Mucosa of rectum (tissue), 2 donors: Measurements from ENCODE around the gene INTS11.
A peak's percentile ranks its signal among the peaks of the same experiment; 100 is the strongest.

Experiments
- H3K27ac ChIP-seq, 2 donors: one replicate each; pipeline ENCODE4 v1.7.0; 2013; ENCODE audit warnings: inconsistent platforms in 2 of 2, low read depth in 2 of 2, low read length in 2 of 2
- H3K27me3 ChIP-seq, 2 donors: one replicate each; pipeline ENCODE4 v1.7.0; 2013; ENCODE audit warnings: low read length in 2 of 2; ENCODE audit not compliant: control insufficient read depth in 2 of 2, insufficient read depth in 2 of 2
- H3K36me3 ChIP-seq, 2 donors: one replicate each; pipeline ENCODE4 v1.7.0; 2013; ENCODE audit warnings: low read length in 2 of 2; ENCODE audit not compliant: control insufficient read depth in 2 of 2, insufficient read depth in 2 of 2
- H3K4me1 ChIP-seq, 2 donors: one replicate each; pipeline ENCODE4 v1.7.0; 2013; ENCODE audit warnings: low read length in 2 of 2, mild to moderate bottlenecking in 1 of 2; ENCODE audit not compliant: control insufficient read depth in 2 of 2, insufficient read depth in 2 of 2
- H3K4me3 ChIP-seq, 2 donors: one replicate each; pipeline ENCODE4 v1.7.0; 2013; ENCODE audit warnings: low read length in 2 of 2
- H3K9ac ChIP-seq, 2 donors: one replicate each; pipeline ENCODE4 v1.7.0; 2013; ENCODE audit warnings: low read length in 2 of 2, low read depth in 1 of 2, mild to moderate bottlenecking in 1 of 2
- H3K9me3 ChIP-seq, 2 donors: one replicate each; pipeline ENCODE4 v1.7.0; 2013; ENCODE audit warnings: low read length in 2 of 2; ENCODE audit not compliant: control insufficient read depth in 2 of 2
- donor health status: healthy.
- donor health status: Normal muscosa, but diverticular disease.

INTS11 gene

GRCh38 chr1:1343811-1344421, 19.5 kb upstream of the INTS11 start:
- Histone ChIP-seq H3K27ac (peak overlapping the region in 1 of 2 donors; percentile 41), H3K4me1 (peaks cover 28 to 42% of the 10 kb centered on the region in 2 donors), H3K9ac (no peak overlapping the region), H3K9me3 (no peaks in the 10 kb centered on the region), H3K4me3 (no peak overlapping the region), H3K36me3 (peaks cover 12 to 15% of the 10 kb centered on the region in 2 donors), H3K27me3 (no peaks in the 10 kb centered on the region)

GRCh38 chr1:1342584-1343115, 18.2 kb upstream of the INTS11 start:
- Histone ChIP-seq H3K36me3 (peaks cover 16 to 21% of the 10 kb centered on the region in 2 donors), H3K4me1 (peaks cover 20 to 35% of the 10 kb centered on the region in 2 donors), H3K9ac (no peak overlapping the region), H3K9me3 (no peaks in the 10 kb centered on the region), H3K27ac (no peak overlapping the region), H3K27me3 (no peaks in the 10 kb centered on the region), H3K4me3 (no peak overlapping the region)

GRCh38 chr1:1342061-1342562, 17.7 kb upstream of the INTS11 start:
- H3K4me3 ChIP-seq, result no peak overlapping the region
- H3K9me3 ChIP-seq, result no peaks in the 10 kb centered on the region
- H3K27ac ChIP-seq, result no peak overlapping the region
- peaks cover 16 to 21% of the 10 kb centered on the region in 2 donors for H3K36me3 ChIP-seq
- no peak overlapping the region for H3K9ac ChIP-seq
- H3K4me1 ChIP-seq, result peaks cover 15 to 29% of the 10 kb centered on the region in 2 donors
- no peaks in the 10 kb centered on the region for H3K27me3 ChIP-seq

DNA sequence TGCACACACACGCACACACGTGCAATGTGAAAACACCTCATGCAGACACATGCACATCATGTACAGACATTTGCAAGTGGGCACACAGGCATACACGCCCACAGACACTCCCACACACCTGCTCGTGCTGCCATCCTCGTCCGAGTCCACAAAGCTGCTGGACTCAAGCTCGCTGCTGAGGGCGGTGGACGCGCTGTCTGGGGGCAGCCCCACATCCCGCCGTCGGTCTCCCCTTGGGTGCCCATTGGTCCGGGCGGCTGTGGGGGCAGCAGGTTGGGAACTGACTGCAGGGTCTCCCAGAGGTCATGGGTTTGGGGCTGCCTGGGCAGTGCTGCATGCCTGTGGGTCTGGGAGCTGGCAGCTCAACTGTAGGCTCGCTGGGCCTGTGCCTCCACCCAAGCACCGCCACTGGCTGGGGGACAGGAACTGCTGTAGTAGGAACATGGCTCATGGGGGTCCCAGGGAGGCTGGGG, 17.1 kb upstream of the INTS11 start:
- peaks cover 9 to 24% of the 10 kb centered on the region in 2 donors for H3K4me1 ChIP-seq
- no peaks in the 10 kb centered on the region for H3K9me3 ChIP-seq
- H3K36me3 ChIP-seq, result peaks cover 16 to 21% of the 10 kb centered on the region in 2 donors
- no peak overlapping the region for H3K27ac ChIP-seq
- no peaks in the 10 kb centered on the region for H3K27me3 ChIP-seq
- H3K4me3 ChIP-seq, result no peak overlapping the region
- no peak overlapping the region for H3K9ac ChIP-seq

GRCh38 chr1:1340791-1341548, 16.5 kb upstream of the INTS11 start:
- Histone ChIP-seq H3K9ac (no peak overlapping the region), H3K27ac (no peak overlapping the region), H3K27me3 (no peaks in the 10 kb centered on the region), H3K4me1 (peaks cover 4 to 18% of the 10 kb centered on the region in 2 donors), H3K4me3 (no peak overlapping the region), H3K9me3 (no peaks in the 10 kb centered on the region), H3K36me3 (peaks cover 16 to 21% of the 10 kb centered on the region in 2 donors)

GRCh38 chr1:1340185-1340584, 15.7 kb upstream of the INTS11 start:
- no peak overlapping the region for H3K27ac ChIP-seq
- H3K9ac ChIP-seq, result no peak overlapping the region
- H3K27me3 ChIP-seq, result no peaks in the 10 kb centered on the region
- no peak overlapping the region for H3K4me3 ChIP-seq
- peaks cover 16 to 23% of the 10 kb centered on the region in 2 donors for H3K36me3 ChIP-seq
- peaks cover 0 to 11% of the 10 kb centered on the region in 2 donors for H3K4me1 ChIP-seq
- H3K9me3 ChIP-seq, result no peaks in the 10 kb centered on the region

DNA sequence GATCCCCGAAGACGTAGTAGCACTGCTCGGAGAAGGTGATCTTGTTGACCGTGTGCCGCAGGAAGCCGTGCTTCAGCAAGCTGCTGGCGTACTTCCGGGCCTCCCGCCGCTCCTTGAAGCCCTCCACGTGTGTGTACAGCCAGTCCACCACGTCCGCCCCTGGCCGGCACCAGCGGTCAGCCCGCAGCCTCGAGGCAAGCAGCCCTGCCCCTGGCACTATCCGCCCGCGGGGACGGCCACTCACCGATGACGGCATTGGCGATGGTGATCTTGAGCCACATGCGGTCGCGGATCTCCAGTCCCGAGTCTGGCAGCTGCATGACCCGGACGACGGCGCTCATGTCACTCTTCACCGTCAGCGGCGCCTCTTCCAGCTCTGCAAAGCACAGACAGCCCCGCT, 13.8 kb upstream of the INTS11 start:
- H3K27ac ChIP-seq, result no peak overlapping the region
- peaks cover 16 to 23% of the 10 kb centered on the region in 2 donors for H3K36me3 ChIP-seq
- H3K27me3 ChIP-seq, result no peaks in the 10 kb centered on the region
- H3K9ac ChIP-seq, result no peak overlapping the region
- H3K4me1 ChIP-seq, result peaks cover 2% of the 10 kb centered on the region in 2 donors
- no peaks in the 10 kb centered on the region for H3K9me3 ChIP-seq
- no peak overlapping the region for H3K4me3 ChIP-seq

- H3K36me3 ChIP-seq, result peaks cover 16 to 23% of the 10 kb centered on the region in 2 donors
- no peak overlapping the region for H3K27ac ChIP-seq
- H3K9me3 ChIP-seq, result no peaks in the 10 kb centered on the region
- peaks cover 5 to 7% of the 10 kb centered on the region in 2 donors for H3K4me1 ChIP-seq
- H3K27me3 ChIP-seq, result no peaks in the 10 kb centered on the region
- H3K9ac ChIP-seq, result no peak overlapping the region
- no peak overlapping the region for H3K4me3 ChIP-seq
Measured at GRCh38 chr1:1337793-1338147, 13.3 kb upstream of the INTS11 start.

DNA sequence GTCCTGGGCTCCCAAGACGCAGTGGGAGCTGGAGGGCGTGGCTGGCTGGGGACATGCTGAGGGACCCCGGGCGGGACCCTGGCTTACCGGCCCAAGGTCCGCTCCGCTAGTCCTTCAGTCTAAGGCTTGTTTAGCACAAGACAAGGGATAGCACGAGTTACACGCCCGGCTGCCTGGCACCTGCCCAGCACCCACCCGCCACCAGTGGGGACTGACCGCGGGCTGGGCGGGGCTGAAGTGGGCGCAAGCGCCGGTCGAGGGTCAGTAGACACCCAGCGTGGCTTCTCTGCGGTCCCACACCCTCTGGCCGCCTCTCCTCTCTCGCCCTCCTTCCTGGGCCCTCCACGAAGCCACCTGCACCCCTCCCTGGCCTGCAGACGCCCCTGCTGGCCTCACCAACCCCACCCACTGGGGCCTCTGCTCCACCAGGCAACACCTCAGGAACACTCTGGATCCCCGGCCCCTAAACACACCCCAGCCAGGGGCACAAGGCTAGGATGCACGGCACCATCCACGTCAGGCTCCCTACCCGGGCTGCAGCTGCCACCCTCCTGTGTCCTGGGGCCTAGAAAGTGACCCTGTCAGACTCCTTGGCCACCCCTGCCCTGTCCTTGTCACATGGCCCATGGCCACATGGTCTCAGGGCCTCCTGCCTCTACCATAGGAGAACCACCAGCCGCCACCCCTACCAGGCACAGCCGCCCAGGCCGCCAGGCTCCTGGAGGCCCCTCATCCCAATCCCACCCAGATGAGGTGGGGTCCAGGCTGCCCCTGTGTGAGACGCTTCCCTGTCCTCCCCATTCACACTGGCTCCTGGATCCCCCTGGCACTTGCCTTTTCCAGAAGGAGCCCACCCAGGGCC, 12.7 kb upstream of the INTS11 start:
- Histone ChIP-seq H3K4me1 (peaks cover 8 to 12% of the 10 kb centered on the region in 2 donors), H3K9me3 (no peaks in the 10 kb centered on the region), H3K9ac (no peak overlapping the region), H3K36me3 (peaks cover 16 to 23% of the 10 kb centered on the region in 2 donors), H3K4me3 (no peak overlapping the region), H3K27me3 (peaks cover 0 to 5% of the 10 kb centered on the region in 2 donors), H3K27ac (no peak overlapping the region)
